ENCODE data around the gene KRT15.

KRT15 gene

DNA sequence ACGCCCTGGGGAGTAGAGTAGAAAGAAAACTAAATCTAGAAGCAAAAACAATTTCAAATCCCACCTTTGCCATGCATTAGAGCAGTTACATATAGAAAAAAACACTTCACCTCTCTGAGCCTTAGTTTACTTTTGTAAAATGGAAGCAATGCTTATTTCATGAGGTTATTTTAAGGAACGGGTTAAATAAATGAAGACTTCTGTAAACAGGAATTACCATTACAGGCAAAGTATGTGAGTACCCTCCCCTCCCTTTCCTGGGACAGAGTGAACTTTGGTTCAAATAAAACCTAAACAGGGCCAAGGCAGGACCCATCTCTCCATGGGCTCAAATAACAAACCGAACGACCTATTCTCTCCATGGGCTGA, 4.5 kb upstream of the KRT15 start:
- DNase-seq: no peak

DNA sequence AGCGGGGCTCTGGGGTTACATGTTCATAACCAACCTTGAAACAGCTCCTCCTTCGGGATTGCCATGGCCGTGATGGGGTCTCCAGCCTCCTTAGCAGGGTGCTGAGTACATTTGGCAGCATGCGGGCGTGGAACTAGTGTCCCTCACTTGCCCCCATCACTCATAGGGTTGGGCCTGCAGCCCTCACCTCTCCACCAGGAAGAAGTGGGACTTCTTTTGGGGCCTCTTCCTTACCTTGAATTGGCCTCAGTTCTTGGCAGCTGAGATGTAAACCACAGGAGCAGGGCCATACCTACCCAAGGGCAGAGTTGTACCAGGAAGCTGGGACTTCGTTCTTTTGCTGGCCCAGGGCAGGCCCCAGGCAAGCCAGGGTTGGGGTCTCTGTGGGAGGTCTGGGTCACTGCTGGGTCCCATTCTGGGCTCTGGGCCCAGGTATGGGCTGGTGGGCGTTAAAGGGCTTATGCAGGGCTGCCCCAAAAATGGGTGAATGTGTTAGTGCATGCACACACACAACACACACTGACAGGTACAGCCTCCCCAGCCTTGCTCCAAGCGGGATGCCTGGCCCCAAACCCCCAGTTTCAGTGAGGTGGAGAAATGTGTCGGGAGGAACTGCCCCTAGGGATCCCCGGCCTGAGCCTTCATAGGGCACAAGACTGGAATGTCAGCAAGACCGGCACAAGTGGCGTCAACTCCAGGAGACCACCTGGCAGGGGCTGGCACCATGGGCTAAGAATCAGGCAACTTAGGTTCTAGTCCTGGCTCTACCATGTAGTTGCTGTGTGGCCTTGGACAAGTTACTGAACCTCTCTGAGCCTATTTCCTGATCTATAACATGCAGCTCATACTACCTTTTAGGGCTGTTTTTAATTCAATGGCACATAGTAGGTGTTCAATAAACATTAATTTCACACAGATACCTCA, 3.9 kb upstream of the KRT15 start:
- no peak for DNase-seq

DNA sequence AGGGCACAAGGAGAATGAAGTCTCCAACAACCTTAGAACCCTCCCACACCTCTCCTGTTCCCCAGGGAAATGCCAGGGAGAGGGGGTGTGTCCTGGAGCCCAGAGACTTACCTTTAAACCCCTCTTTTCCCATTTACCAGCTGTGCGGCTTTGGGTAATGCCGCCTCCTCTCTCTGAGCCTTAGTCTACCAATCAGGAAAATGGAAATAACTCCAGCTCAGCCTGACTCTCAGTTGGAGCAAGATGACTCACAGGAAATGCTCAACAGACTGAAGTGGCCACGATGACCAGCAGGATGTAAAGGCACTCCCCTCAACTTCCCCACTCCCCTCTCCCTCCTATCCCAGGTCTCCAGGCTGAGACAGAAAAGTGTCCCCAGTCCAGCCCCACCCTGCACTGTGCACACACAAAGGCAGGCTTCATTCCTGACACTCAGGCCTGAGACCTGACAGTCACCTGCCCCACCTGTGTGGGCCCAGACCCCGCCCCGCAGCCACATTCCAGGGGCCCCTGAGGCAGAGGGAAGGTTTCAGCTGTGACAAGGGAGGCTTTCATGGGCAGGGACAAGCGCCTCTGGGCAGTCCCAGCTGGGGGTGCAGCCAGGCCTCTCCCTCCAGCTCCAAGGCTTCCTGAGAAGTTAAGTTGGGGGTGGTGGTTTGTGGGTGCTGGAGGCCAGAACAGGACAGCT, 3.0 kb upstream of the KRT15 start:
- no peak for DNase-seq

DNA sequence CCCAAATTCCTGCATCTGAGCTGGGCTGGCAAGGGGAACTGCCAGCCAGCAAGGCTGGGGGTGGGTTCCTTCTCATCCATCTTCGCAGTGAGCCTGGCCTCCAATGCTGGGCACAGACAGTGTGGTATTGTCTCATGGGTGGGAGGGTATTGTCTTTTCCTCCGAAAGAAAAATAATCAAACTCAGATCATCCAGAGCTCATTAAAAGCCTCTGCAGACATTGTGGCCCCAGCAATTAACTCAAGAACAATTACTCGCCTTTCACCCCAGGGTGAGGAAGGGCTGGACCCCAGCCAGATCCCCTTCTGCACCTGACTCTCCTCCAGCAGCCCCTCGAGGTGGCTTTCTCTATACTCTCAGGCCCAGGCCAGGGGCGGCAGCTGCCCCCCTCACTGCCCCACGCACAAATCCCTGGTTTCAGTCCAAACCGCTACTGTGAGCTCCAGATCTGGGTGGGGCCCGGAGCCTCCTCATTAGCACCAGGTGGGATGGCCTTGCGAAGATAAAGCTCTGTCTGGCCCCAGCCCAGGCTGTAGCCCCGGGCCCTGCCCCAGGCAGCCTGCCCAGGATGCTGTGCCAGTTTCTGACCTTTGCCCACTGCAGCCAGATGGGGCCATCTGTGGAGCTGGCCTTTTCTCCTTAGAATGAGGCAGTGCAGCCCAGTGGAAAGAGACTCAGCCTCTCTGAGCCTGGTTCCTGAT, 2.3 kb upstream of the KRT15 start:
- no peak for DNase-seq

DNA sequence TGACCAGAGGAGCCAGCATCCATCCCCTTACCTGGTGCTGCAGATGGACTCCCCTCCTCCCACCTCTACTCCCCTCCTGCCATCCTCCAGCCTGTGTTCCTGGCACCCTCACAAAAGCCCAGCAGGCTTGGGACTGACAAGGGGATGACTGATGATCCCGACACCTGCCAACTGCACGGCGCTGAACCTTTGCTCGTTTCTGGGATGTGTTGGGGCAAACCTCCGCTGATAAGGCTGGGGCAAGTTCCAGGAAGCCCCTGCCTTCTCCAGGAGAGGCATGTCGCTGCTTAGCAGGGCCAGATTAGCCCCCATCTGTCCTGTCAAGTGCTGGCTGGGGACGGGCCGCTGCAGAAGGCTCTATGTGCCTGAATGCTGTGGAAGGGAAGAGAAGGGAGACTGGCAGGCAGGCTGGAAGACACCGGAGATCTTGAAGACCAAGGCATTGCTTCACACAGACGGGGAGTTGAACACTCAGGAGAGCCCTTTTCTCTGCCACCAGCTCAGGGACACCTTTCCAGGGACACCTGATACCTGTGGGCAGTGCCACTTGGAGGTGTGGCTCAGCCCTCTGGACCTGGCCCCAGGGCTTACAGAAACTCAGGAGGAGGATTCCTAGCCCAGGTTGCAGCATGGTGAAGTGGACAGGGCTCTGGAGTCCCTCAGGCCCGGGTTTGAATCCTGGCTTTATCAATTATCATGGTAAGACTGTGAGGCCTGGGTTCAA, 973 bp upstream of the KRT15 start:
- DNase-seq: no peak

DNA sequence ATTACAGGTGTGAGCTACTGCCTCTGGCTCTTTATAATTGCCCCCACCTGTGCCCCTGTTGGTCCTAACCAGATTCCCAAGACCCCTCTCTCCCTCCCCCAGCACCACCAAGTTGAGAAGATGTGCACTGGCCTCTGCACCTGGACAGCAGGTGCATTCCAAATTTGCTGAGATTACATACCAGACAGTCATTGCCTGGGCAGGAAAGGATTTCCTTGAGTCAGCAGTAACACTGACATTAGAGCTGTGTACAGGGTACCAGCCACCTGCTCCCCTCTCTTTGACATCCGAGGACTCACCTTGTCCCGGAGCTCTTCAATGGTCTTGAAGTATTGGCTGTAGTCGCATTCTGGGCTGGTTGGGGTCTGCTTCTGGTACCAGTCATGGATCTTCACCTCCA, 659 bp downstream of the KRT15 start:
- no peak for DNase-seq

DNA sequence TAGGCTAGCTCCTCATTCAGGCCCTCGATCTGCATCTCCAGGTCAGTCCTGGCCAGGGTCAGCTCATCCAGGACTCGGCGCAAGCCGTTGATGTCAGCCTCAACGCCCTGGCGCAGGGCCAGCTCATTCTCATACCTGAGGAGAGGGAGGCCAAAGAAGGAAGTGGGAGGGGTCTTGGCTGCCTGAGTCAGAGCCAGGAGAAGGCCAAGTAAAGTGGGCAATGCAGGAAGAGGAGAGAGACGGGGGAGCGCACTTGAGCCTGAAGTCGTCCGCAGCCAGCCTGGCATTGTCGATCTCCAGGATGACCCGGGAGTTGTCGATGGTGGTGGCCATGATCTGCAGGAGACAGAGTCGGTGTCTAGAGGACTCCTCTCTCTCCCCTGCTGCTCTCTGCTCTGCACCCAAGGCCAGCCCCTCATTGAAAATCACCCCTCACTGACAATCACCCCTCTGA, 1.8 kb downstream of the KRT15 start:
- DNase-seq: no peak

DNA sequence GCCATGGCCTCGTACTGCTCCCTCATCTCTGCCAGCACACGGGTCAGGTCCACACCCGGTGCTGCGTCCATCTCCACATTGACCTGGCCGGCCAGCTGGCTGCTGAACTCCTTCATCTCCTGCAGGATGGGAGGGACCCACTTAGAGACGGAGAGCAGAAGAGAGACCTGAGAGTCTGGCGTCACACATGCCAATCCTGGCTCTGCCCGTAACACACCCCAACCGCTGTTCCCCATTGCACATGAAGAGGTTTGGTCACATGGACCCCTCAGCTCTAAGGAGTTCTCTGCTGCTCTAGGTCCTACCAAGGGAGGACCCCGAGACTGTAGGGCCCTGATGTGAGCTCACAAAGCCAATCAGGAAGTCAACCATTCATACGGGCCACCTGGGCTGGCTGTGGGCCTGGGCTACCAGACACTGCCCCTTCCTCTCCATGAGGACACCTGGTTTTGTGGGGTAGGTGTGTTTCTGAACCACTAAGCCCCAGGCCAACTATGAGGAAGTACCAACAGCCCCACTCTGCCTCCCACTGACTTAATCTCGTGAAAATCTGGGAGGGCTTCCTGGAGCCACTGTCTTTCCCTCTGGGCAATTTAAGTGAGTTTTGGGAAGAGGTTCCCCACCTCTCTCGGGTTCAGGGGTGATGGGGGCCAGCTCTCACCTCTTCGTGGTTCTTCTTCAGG, 2.4 kb downstream of the KRT15 start:
- DNase-seq: no peak

DNA sequence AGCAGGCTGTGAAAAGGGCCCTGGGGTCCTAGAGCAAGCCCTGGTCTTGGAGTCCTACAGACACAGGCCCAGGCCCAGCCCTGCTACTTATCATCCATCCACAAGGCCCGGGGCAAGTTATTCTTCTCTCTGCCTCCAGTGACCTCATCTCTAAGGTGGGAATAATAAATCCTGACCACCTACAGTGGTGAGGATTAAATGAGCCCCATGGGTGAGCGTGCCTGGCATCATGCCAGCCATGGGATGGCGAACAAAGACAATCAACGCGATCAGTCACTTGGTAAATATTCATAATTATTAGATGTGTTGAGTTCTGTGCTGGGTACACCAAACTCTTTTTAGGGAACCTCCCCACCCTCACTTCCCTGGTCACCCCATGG, 5.5 kb downstream of the KRT15 start:
- DNase-seq: no peak

DNA sequence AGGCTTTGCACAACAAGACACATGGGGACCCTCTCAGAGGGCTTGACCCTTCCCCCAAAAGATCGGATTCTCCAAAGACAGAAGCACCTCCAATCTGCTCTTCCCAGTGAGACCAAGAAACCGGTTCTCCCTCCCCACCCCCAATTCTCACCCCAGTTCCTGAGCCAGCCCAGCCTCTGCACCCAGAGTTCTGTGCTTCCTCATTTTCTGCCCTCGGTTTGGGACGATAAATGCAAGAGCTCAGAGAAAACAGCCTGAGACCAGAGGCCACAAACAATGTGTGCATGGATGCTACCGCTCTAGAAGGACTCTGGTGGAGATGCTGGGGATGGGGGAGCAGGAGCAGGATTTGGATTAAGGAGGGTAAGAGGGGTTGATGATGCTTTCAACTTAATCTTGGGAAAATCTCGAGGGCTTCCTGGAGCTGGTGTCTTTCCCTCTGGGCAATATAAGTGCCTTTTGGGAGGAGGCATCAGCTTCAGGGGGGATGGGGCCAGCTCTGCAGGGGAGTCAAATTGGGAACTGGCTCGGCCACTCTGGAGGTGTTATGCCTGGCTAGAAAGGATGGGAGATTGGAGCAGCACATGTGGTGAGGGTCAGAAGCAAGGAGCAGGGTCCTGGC, 6.0 kb downstream of the KRT15 start:
- no peak for DNase-seq

DNA sequence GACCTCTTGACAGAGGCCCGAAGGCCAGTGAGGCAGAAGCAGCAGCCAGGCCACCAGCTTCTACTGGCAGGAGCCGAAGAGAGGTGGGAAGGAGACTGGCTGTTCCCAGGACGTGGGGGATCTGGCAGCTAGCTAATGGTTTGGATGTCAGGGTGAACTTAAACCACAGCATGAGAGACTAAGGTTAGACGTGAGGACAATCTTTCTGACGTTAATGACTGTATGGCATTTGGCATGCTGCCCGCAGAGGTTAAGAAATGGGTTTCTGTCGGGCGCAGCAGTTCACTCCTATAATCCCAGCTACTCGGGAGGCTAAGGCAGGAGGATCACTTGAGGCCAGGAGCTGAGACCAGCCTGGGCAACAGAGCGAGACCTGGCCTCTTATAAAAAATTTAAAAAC, 7.0 kb downstream of the KRT15 start:
- DNase-seq: no peak

DNA sequence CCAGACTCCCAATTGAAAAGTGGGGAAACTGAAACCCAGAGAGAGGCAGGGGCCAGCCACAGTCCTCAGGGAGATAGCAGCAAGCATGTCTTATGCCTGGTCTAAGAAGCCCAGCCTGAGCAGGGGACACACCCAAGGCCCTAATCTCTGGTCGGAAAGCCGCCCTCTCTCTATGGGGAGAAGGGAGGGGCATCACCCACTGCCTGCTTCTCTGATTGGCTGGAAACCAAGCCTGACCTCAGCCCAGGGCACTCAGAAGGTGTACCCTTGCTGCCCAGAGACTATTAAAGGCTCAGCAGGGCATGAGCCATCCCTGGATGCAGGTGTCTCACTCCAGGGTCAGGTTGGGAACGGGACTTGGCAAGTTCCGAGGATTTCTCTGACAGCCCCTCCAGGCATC, 7.6 kb downstream of the KRT15 start:
- no peak for DNase-seq

DNA sequence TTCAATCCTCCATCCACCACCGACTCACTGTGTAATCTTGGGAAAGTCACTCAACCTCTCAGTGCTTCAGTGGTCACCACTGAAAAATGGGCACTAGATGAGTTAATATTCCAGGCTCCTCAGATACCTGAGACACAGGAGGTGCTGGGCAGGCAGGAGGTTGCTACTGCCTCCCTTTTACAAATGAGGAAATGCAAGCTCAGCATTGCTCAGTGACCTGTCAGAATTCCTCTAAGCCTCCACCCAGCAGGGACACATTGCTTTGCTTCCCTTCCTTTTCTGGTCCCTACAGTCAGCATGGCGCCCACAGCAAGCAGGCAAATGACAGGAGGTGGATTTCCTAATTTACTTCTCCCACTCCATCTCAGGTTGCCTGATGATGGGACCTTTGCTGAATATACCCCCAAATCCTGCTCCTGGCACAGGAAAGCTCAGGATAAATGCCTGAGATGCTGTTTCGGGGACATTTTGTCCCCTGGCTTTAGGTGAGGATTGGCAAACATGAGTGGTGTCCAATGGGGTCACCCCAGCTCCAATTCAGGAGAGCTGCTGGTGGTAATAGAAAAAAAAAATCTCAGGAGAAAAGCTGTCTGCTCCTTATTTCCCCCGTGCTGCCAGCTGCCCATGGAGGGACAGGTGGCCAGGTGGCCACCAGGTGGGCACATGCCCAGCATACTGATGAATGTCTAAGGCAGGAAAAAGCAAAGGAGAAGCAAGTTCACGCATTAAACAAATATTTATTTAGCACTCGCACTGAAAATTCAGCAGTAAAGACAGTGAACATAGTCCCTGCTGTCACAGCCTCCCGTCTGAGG, 8.2 kb downstream of the KRT15 start:
- no peak for DNase-seq

DNA sequence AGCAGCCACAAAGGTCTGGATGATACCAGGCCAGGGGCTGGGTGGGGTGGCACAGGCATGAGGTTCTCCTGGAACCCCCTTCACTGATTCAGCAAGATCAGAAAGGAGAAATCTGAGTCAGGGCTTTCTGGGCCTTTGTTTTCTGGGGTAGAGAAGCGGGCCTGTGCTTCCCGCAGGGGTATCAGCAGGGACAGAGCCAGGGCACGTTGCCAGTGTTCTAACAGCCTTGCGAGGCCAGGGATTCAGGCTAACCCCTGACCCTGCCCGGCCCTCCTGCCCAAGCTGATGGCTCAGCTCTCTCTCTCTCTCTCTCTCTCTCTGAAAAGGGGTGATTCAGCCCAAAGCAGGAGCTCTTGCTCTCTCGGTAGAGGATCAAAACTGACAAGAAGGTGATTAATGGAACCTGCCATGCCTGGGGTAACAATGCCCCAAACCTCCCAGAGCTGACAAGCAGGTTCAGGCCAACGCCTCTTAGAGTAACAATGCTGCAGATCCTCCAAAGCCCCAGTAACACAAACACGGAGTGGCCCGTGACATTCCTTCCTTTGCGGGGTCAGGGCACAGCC, 11.3 kb downstream of the KRT15 start:
- no peak for DNase-seq

DNA sequence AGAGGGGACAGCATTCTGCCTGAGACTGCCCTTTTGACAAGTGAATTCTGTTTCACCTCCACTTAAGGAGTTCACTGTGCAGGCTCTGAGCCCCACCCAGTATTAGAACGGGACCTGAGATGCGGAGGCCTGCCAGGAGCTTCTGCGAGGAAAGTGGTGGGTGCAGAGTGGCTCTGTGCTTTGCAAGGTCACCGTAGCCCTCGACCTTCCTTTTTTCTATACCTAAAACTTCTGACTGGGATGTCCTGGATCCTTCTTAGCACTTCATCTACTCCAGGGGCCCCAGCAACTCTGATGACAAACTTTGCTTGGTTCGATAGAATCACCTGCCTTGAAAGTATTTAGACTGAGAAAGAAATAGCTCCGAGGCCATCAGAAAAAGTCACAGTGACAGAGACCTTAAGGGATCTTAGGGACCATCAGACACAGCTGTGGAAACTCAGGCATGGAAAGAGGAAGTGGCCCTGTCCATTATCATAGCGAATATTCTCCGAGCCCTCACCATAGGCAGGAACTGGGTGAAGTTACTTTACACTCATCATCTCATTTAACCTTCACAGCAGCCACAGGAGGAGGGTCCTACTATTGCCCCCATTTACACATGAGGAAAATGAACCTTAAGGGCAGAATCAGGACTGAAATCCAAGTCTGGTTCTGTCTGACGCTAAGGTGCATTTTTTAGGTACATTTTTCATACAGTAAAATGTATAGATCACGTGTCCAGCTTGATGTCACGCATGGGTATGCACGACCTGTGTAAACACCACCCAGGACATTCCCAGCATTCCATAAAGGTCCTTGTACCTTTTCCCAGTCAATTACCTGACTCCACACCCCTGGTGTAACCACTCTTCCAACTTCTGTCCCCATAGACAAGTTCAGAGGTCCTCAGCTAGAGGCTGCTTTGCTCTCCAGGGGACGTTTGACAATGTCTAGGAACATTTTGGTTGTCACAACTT, 12.6 kb downstream of the KRT15 start:
- DNase-seq: no peak

DNA sequence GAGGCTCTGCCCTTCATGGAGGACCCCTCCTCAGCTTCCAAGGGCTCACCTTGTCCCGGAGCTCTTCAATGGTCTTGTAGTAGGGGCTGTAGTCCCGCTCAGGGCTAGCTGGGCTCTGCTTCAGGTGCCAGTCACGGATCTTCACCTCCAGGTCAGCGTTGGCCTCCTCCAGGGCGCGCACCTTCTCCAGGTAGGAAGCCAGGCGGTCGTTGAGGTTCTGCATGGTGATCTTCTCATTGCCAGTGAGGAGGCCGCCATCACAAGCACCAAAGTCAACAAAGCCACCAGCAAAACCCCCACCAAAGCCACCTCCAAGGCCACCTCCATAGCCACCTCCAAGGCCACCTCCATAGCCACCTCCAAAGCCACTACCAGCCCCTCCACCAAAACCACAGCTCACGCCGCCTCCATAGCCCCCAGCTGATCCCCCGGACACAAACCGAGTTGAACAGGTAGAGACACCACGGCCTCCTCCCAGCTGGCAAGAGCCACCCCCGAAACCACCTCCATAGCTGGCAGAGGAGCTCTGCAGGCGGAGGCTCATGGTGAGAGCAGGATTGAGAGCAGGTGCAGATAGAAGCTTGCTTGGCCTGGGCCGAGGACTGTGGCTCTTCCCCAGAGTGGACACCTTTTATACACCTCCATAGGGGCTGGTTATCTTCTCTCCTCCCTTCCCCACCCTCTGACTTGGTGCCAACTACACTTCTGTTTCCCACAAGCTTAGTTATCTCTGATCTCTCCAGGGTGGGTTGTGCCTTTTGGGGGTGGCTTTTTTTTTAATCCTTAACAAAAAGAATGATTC, 13.5 kb downstream of the KRT15 start, which contains the start of gene KRT13:
Gene KRT13, minus strand, starts transcription at position 606 of the 802 bp plus-strand sequence. Its CDS starts 62 bp downstream, at position 544.
- DNase-seq: no peak

DNA sequence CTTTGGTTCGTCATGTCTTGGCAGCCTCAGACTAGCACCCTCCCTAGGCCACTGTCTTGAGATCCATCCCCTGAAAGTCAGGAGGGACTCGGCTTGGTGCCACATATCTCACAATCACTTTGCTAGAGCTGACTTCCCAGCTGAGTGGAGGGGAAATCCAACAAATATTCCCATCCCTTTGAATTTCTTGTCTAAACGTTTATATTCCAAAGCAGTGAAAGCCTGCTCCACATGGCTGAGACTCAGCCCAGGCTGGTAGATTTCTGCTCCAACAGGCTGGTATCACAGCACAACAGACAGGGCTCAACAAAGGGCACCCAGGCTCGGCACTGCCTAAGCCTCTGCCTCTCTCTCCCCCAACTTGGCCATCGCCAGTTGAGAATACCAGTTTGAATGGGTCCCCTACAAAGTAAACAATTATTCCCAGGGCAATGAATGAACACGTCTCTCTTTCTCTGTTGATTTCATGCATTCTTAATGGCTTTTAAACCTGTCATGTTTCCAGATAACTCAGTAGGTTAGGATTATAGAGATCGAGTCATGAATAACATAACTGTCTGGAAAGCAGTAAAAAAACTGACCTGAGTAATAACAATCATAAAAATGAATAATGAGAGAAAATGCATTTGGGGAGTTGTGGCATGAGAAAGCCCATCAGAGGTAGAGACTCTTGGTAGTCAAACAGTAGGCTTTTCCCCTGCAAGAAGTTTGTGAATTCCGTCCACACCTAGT, 14.3 kb downstream of the KRT15 start:
- DNase-seq: no peak

DNA sequence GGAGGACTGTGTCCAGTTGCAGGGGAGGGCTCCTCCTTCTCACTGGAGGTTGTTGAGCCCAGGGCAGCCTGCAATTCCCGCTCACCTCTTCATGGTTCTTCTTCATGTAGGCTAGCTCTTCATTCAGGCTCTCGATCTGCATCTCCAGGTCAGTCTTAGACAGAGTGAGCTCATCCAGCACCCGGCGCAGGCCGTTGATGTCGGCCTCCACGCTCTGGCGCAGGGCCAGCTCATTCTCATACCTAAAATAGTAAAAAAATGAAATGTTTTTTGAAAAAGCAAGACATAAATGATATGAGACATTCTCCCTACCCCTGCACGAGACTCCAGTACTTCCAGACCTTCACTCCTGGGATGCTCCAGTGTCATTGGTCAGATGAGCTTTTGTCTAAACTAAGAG, 15.5 kb downstream of the KRT15 start:
- DNase-seq: no peak
